HG02588 (cell line): Measurements from ENCODE around the gene SLC17A7.

Experiments
- ATAC-seq: cut with Tn5 transposase; IDR thresholded peaks from one replicate; pipeline ENCODE4 v1.9.1; 2021; ENCODE audit warnings: mild to moderate bottlenecking, moderate library complexity; ENCODE audit not compliant: unreplicated experiment

The SLC17A7 gene

GRCh38 chr19:49383599-49383998 lies 57.7 kb downstream of the SLC17A7 start:
- no peak for ATAC-seq

GRCh38 chr19:49382639-49383038 lies 58.7 kb downstream of the SLC17A7 start:
- ATAC-seq: no peak

GRCh38 chr19:49380391-49380790 lies 60.9 kb downstream of the SLC17A7 start:
- ATAC-seq: no peak
